CD4-positive, alpha-beta T cell (primary cell): ENCODE data around the gene IQGAP2. TPM values are rescaled to one million over a fixed set of nuclear protein-coding genes. Genes with fewer than 3 reads are reported as not detected.

Experiments
- ATAC-seq: fragments of 200-7000 bp; cut with Tn5 transposase; one replicate; pipeline ENCODE4 v1.10.0; 2022; ENCODE audit warnings: mild to moderate bottlenecking; ENCODE audit not compliant: poor library complexity
- CTCF ChIA-PET: fragments of 350-600 bp; sonication (Branson Sonifier 250); formaldehyde crosslinking; loops from one replicate; lab custom pipeline; 2021; ENCODE audit warnings: antibody characterized with exemption, inconsistent platforms; lab: Charles Lee
- POLR2A ChIA-PET: fragments of 350-600 bp; sonication (Branson Sonifier 250); formaldehyde crosslinking; loops from one replicate; lab custom pipeline; 2021; ENCODE audit warnings: antibody characterized with exemption, inconsistent platforms; lab: Charles Lee
- DNase-seq, 14 experiments: peaks; one replicate each; pipeline ENCODE4 v3.0.0-alpha.2; 2013 to 2020; ENCODE audit warnings: mixed read lengths in 2 of 14
- H3K27ac ChIP-seq, 2 donors: one replicate each; pipeline versions ENCODE4 v1.5.1 to v1.7.0; 2013; ENCODE audit warnings: low read length in 2 of 2, low read depth in 1 of 2, mild to moderate bottlenecking in 1 of 2
- H3K27me3 ChIP-seq, 2 experiments: 1 replicate in 1 of 2; 2 replicates in 1 of 2; pipeline versions ENCODE4 v1.6.1 to v1.7.0; 2013; ENCODE audit warnings: low read length in 2 of 2, control low read depth in 1 of 2, mild to moderate bottlenecking in 1 of 2, moderate library complexity in 1 of 2; ENCODE audit not compliant: insufficient read depth in 2 of 2, control insufficient read depth in 1 of 2
- H3K36me3 ChIP-seq: one replicate; pipeline ENCODE4 v1.6.1; 2013; ENCODE audit warnings: low read length, control low read depth; ENCODE audit not compliant: insufficient read depth
- H3K4me1 ChIP-seq: one replicate; pipeline ENCODE4 v1.6.1; 2013; ENCODE audit warnings: low read length, control low read depth; ENCODE audit not compliant: insufficient read depth
- H3K4me3 ChIP-seq: one replicate; pipeline ENCODE4 v1.5.1; 2013; ENCODE audit warnings: mild to moderate bottlenecking, low read length, moderate library complexity
- H3K9me3 ChIP-seq, 2 experiments: 1 replicate in 1 of 2; 2 replicates in 1 of 2; pipeline versions ENCODE4 v1.6.1 to v1.7.0; 2013; ENCODE audit warnings: low read length in 2 of 2, mild to moderate bottlenecking in 2 of 2, control low read depth in 1 of 2, moderate library complexity in 1 of 2; ENCODE audit not compliant: control insufficient read depth in 1 of 2, insufficient read depth in 1 of 2
- H3K27ac Mint-ChIP-seq: one replicate; pipeline ENCODE4 v1.8.0; 2020; ENCODE audit warnings: mixed read lengths
- H3K27me3 Mint-ChIP-seq: one replicate; pipeline ENCODE4 v1.8.0; 2021; ENCODE audit warnings: mixed read lengths
- H3K36me3 Mint-ChIP-seq: one replicate; pipeline ENCODE4 v1.8.0; 2021; ENCODE audit warnings: low read depth, mixed read lengths
- H3K4me1 Mint-ChIP-seq: one replicate; pipeline ENCODE4 v1.8.0; 2021; ENCODE audit warnings: low read depth, mixed read lengths
- H3K4me3 Mint-ChIP-seq: one replicate; pipeline ENCODE4 v1.8.0; 2020; ENCODE audit warnings: mild to moderate bottlenecking, mixed read lengths
- H3K9me3 Mint-ChIP-seq: one replicate; pipeline ENCODE4 v1.8.0; 2020; ENCODE audit warnings: mixed read lengths
- intact Hi-C, 2 experiments: fragments of 100-400 bp; cut with DNase I in 1 of 2; cut with micrococcal nuclease in 1 of 2; formaldehyde crosslinking; loops; one replicate each; pipeline versions ENCODE4 v1.15.1 to v1.9.0; 2023 to 2025; cut with DNase I, micrococcal nuclease
- total RNA-seq, 174 experiments: library from RNA in 2 of 174; stranded (reverse) in 2 of 174; gene quantifications; one replicate each; pipeline ENCODE4 v1.2.3 and lab custom pipeline; 2021 to 2026
- TF ChIP-seq, protein P1 (sequence below): fragments of 200-600 bp; IDR thresholded peaks from one replicate; pipeline ENCODE4 v1.8.0; 2022; ENCODE audit warnings: antibody characterized with exemption, mild to moderate bottlenecking

Gene IQGAP2
- total RNA-seq, 2 experiments from 2014 or later: 58.8 TPM

DNA sequence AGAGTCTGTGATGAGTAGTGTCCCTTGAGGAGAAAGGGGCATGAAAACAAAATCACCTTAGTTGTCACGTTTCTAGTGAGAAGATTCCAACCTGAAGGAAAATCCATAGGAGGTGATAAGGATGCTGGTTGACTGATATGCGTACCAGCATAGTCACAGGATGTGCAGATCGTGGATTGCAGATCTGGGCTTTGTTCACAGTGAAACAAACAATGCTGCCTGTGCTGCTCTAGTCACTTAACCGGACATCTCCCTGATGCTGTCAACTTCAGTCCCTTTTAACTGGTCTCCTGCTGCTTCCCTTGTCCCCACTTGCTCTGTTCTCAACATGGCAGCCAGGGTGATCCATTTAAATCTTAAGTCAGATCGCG, 89.7 kb downstream of the IQGAP2 start:
- Mint-ChIP-seq H3K27me3 (no peaks in the 10 kb centered on the region), H3K9me3 (no peaks in the 10 kb centered on the region), H3K4me3 (no peak overlapping the region), H3K4me1 (peaks cover 70% of the 10 kb centered on the region), H3K27ac (no peak overlapping the region), H3K36me3 (peaks cover 13% of the 10 kb centered on the region)
- Histone ChIP-seq H3K27me3 (no peaks in the 10 kb centered on the region), H3K4me3 (no peak overlapping the region), H3K27ac (no peak overlapping the region), H3K9me3 (no peaks in the 10 kb centered on the region), H3K36me3 (peaks cover 7% of the 10 kb centered on the region), H3K4me1 (peaks cover 5% of the 10 kb centered on the region)
- DNase-seq (no peak), ATAC-seq (no peak)
- TF ChIP-seq, protein P1, sequence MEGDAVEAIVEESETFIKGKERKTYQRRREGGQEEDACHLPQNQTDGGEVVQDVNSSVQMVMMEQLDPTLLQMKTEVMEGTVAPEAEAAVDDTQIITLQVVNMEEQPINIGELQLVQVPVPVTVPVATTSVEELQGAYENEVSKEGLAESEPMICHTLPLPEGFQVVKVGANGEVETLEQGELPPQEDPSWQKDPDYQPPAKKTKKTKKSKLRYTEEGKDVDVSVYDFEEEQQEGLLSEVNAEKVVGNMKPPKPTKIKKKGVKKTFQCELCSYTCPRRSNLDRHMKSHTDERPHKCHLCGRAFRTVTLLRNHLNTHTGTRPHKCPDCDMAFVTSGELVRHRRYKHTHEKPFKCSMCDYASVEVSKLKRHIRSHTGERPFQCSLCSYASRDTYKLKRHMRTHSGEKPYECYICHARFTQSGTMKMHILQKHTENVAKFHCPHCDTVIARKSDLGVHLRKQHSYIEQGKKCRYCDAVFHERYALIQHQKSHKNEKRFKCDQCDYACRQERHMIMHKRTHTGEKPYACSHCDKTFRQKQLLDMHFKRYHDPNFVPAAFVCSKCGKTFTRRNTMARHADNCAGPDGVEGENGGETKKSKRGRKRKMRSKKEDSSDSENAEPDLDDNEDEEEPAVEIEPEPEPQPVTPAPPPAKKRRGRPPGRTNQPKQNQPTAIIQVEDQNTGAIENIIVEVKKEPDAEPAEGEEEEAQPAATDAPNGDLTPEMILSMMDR: no peak
- intact Hi-C loops: loop anchor here in 1 of 2 experiments (5.0 kb wide), 1 partner anchor 34 kb away; no protein-coding TSS in a partner anchor
- POLR2A ChIA-PET: interaction anchor here (1.0 kb wide), 1 partner anchor 89 kb away, joined by 3 read pairs; no protein-coding TSS in a partner anchor
- CTCF ChIA-PET: no interaction called here

GRCh38 chr5:76493190-76493837, 90.2 kb downstream of the IQGAP2 start:
- DNase-seq: no peak
- TF ChIP-seq, protein P1: no peak
- Mint-ChIP-seq H3K36me3 (peaks cover 13% of the 10 kb centered on the region), H3K9me3 (no peaks in the 10 kb centered on the region), H3K27me3 (no peaks in the 10 kb centered on the region), H3K27ac (no peak overlapping the region), H3K4me3 (no peak overlapping the region), H3K4me1 (peaks cover 75% of the 10 kb centered on the region)
- intact Hi-C loops: loop anchor here in 1 of 2 experiments (5.0 kb wide), 1 partner anchor 34 kb away; no protein-coding TSS in a partner anchor
- Histone ChIP-seq H3K4me1 (peaks cover 7% of the 10 kb centered on the region), H3K4me3 (no peak overlapping the region), H3K27ac (no peak overlapping the region), H3K27me3 (no peaks in the 10 kb centered on the region), H3K36me3 (peaks cover 7% of the 10 kb centered on the region), H3K9me3 (no peaks in the 10 kb centered on the region)
- ChIA-PET CTCF (no interaction called here), POLR2A (interaction anchor here (1.0 kb wide), 1 partner anchor 89 kb away, joined by 3 read pairs; no protein-coding TSS in a partner anchor)
- no peak for ATAC-seq

GRCh38 chr5:76494201-76494600, 91.1 kb downstream of the IQGAP2 start:
- DNase-seq (no peak), ATAC-seq (no peak)
- Histone ChIP-seq H3K36me3 (peaks cover 3% of the 10 kb centered on the region), H3K4me1 (peaks cover 6% of the 10 kb centered on the region), H3K27me3 (no peaks in the 10 kb centered on the region), H3K27ac (no peak overlapping the region), H3K9me3 (no peaks in the 10 kb centered on the region), H3K4me3 (no peak overlapping the region)
- peaks cover 75% of the 10 kb centered on the region for H3K4me1 Mint-ChIP-seq
- ChIA-PET POLR2A (no interaction called here), CTCF (no interaction called here)
- no peaks in the 10 kb centered on the region for H3K9me3 Mint-ChIP-seq
- intact Hi-C loops: loop anchor here in 1 of 2 experiments (5.0 kb wide), 1 partner anchor 33 kb away; no protein-coding TSS in a partner anchor
- no peak overlapping the region for H3K27ac Mint-ChIP-seq
- H3K27me3 Mint-ChIP-seq: no peaks in the 10 kb centered on the region
- H3K4me3 Mint-ChIP-seq: no peak overlapping the region
- TF ChIP-seq, protein P1: no peak
- peaks cover 13% of the 10 kb centered on the region for H3K36me3 Mint-ChIP-seq
